Measurements from ENCODE around the gene SMCO3.
A peak's percentile ranks its signal among the peaks of the same experiment; 100 is the strongest.

SMCO3 gene

DNA sequence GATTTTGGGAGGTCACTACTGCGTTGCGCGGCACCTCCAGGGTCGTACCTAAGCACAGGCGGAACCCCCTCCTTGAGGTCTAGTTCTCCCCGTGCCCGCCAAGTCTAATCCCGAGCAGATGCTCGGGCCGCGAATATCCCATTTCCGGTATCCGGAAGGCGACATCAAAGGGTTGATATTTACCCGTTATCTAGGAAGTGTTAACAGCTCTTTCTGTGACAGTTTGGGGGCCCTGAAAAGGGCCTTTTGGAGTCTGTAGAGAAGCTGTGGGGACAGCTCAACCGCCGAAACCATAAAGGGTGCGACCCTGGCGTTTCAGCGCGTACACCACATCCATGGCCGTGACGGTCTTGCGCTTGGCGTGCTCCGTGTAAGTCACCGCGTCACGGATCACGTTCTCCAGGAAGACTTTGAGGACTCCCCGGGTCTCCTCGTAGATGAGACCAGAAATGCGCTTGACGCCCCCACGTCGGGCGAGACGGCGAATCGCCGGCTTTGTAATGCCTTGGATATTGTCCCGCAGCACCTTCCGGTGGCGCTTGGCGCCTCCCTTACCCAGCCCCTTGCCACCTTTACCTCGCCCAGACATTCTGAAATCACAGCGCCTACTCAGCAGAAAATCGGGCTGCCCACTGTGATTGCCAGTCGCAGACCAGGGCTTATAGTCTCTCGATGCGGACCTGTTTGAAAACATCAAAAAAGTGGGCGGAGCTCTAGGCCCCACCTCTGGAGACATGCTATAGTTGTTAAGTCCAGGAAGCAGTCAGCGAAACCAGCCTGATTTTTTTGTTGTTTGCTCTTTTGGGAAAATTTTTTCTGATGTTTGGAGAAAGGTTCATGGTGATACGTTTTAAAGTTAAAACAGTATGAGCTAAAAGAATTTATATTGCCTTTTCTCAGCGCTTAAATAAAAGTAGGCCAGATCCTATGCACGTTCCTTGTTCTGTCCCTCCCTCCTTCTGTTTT, 43.2 kb downstream of the SMCO3 start:
- Histone ChIP-seq H3K4me3 (ENCODE audit: low read depth, low read length) (peak overlapping the region; percentile 76), H3K4me1 (ENCODE audit: control insufficient read depth, insufficient read depth, low read length) (peaks cover 5% of the 10 kb centered on the region; the same call in 1 of the 2 replicates), H3K27ac (ENCODE audit: extremely low read depth, low read depth, low read length) (peak overlapping the region; percentile 76), H3K9me3 (ENCODE audit: control insufficient read depth, insufficient read depth, low read depth, low read length) (no peaks in the 10 kb centered on the region), H3K36me3 (ENCODE audit: control insufficient read depth in 2 of 2, insufficient read depth in 1 of 2, low read length in 2 of 2) (no peaks in the 10 kb centered on the region)
- ChIA-PET POLR2A (interaction anchor here (0.5 to 2.9 kb wide), 15 partner anchors 8 to 582 kb away, joined by 3 to 32 read pairs (median 5); partner anchors contain the start of genes C12orf60 and WBP11), CTCF (interaction anchor here (0.5 to 1.9 kb wide), 12 partner anchors 8 to 454 kb away, joined by 3 to 6 read pairs (median 3); partner anchors contain the start of genes C12orf60 and WBP11)
- TF ChIP-seq ZNF202 (tag by site-specific recombination; IDR thresholded peaks at IDR 0.05; ENCODE audit: borderline replicate concordance) (no peak), ZNF335 (tag by site-specific recombination; conservative IDR thresholded peaks at IDR 0.05) (peak; percentile 90), ZNF658 (tag by site-specific recombination; IDR thresholded peaks at IDR 0.05) (no peak), YY1 (tag by site-specific recombination; IDR thresholded peaks at IDR 0.05) (no peak; the same call in 1 of the 2 replicates), ZNF266 (tag by site-specific recombination; IDR thresholded peaks at IDR 0.05; ENCODE audit: low read depth) (no peak), ZNF114 (tag by site-specific recombination; IDR thresholded peaks at IDR 0.05) (no peak), SP2 (tag by site-specific recombination; IDR thresholded peaks at IDR 0.05) (peak; percentile 67), ZNF654 (tag by site-specific recombination; IDR thresholded peaks at IDR 0.05; ENCODE audit: low read depth) (no peak), ZXDB (tag by site-specific recombination; IDR thresholded peaks at IDR 0.05) (peak; percentile 61), ZBTB1 (tag by site-specific recombination; IDR thresholded peaks at IDR 0.05) (no peak), ZNF530 (tag by site-specific recombination; IDR thresholded peaks at IDR 0.05; ENCODE audit: low read depth) (no peak), MZF1 (tag by site-specific recombination; IDR thresholded peaks at IDR 0.05; ENCODE audit: borderline replicate concordance) (no peak), GLIS2 (tag by site-specific recombination; IDR thresholded peaks at IDR 0.05) (peak; percentile 20; the same call in 1 of the 2 replicates), EGR2 (tag by site-specific recombination; IDR thresholded peaks at IDR 0.05; ENCODE audit: low read depth) (peak; percentile 61), ZNF473 (tag by site-specific recombination; IDR thresholded peaks at IDR 0.05) (no peak), ZNF223 (tag by site-specific recombination; IDR thresholded peaks at IDR 0.05) (no peak), ZNF701 (tag by site-specific recombination; IDR thresholded peaks at IDR 0.05) (no peak), ZNF121 (tag by site-specific recombination; IDR thresholded peaks at IDR 0.05) (no peak), HOXA7 (CRISPR knock-in tag; IDR thresholded peaks at IDR 0.05; ENCODE audit: borderline replicate concordance) (no peak), HOXD13 (CRISPR knock-in tag; IDR thresholded peaks at IDR 0.05; ENCODE audit: borderline replicate concordance) (no peak), ZNF433 (tag by site-specific recombination; IDR thresholded peaks at IDR 0.05; ENCODE audit: low read depth) (no peak), SCRT1 (tag by site-specific recombination; IDR thresholded peaks at IDR 0.05; ENCODE audit: borderline replicate concordance) (no peak), ZNF555 (tag by site-specific recombination; conservative IDR thresholded peaks at IDR 0.05) (no peak)
- TF ChIP-seq, protein P1, sequence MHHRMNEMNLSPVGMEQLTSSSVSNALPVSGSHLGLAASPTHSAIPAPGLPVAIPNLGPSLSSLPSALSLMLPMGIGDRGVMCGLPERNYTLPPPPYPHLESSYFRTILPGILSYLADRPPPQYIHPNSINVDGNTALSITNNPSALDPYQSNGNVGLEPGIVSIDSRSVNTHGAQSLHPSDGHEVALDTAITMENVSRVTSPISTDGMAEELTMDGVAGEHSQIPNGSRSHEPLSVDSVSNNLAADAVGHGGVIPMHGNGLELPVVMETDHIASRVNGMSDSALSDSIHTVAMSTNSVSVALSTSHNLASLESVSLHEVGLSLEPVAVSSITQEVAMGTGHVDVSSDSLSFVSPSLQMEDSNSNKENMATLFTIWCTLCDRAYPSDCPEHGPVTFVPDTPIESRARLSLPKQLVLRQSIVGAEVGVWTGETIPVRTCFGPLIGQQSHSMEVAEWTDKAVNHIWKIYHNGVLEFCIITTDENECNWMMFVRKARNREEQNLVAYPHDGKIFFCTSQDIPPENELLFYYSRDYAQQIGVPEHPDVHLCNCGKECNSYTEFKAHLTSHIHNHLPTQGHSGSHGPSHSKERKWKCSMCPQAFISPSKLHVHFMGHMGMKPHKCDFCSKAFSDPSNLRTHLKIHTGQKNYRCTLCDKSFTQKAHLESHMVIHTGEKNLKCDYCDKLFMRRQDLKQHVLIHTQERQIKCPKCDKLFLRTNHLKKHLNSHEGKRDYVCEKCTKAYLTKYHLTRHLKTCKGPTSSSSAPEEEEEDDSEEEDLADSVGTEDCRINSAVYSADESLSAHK (tag by site-specific recombination; IDR thresholded peaks at IDR 0.05), result no peak
- TF ChIP-seq, protein P2, sequence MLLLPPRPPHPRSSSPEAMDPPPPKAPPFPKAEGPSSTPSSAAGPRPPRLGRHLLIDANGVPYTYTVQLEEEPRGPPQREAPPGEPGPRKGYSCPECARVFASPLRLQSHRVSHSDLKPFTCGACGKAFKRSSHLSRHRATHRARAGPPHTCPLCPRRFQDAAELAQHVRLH (tag by site-specific recombination; IDR thresholded peaks at IDR 0.05), result no peak
- TF ChIP-seq, protein P3, sequence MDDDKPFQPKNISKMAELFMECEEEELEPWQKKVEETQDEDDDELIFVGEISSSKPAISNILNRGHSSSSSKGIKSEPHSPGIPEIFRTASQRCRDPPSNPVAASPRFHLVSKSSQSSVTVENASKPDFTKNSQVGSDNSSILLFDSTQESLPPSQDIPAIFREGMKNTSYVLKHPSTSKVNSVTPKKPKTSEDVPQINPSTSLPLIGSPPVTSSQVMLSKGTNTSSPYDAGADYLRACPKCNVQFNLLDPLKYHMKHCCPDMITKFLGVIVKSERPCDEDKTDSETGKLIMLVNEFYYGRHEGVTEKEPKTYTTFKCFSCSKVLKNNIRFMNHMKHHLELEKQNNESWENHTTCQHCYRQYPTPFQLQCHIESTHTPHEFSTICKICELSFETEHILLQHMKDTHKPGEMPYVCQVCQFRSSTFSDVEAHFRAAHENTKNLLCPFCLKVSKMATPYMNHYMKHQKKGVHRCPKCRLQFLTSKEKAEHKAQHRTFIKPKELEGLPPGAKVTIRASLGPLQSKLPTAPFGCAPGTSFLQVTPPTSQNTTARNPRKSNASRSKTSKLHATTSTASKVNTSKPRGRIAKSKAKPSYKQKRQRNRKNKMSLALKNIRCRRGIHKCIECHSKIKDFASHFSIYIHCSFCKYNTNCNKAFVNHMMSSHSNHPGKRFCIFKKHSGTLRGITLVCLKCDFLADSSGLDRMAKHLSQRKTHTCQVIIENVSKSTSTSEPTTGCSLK (tag by site-specific recombination; IDR thresholded peaks at IDR 0.05), result no peak
- TF ChIP-seq, protein P4, sequence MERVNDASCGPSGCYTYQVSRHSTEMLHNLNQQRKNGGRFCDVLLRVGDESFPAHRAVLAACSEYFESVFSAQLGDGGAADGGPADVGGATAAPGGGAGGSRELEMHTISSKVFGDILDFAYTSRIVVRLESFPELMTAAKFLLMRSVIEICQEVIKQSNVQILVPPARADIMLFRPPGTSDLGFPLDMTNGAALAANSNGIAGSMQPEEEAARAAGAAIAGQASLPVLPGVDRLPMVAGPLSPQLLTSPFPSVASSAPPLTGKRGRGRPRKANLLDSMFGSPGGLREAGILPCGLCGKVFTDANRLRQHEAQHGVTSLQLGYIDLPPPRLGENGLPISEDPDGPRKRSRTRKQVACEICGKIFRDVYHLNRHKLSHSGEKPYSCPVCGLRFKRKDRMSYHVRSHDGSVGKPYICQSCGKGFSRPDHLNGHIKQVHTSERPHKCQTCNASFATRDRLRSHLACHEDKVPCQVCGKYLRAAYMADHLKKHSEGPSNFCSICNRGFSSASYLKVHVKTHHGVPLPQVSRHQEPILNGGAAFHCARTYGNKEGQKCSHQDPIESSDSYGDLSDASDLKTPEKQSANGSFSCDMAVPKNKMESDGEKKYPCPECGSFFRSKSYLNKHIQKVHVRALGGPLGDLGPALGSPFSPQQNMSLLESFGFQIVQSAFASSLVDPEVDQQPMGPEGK (tag by site-specific recombination; IDR thresholded peaks at IDR 0.05), result peak; percentile 8

Measured in HEK293 (cell line).